ENCODE measurements around the gene KRT78.

DNA sequence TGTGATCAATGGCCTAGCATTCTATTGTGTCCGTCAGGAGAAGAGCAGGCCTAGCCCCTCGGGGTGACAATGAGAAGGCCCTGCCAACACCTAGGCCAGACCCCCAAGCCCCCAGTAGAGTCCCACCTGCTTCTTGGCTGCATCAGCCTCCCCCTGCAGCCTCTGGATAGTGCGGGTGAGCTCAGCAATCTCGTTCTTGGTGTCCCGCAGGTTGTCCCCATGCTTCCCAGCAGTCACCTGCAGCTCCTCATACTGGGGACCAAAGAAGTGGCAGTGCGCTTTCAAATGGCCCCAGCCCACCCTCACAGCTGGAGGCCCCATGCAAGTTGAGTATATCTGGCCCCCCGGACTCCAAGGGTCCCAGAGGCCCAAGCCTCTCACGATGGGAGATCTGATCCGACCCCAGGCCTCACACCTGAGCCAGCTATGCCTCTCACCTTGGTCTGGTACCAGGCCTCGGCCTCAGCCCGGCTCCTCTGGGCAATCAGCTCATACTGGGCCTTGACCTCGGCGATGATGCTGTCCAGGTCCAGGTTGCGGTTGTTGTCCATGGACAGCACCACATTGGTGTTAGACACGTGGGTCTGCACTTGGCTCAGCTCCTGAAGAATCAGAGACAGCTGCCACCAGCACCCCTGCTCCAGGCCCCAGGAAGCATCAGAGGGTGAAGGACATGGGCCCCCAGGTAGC is 24.9 kb downstream of the KRT78 start:
- TF ChIP-seq, protein P1, sequence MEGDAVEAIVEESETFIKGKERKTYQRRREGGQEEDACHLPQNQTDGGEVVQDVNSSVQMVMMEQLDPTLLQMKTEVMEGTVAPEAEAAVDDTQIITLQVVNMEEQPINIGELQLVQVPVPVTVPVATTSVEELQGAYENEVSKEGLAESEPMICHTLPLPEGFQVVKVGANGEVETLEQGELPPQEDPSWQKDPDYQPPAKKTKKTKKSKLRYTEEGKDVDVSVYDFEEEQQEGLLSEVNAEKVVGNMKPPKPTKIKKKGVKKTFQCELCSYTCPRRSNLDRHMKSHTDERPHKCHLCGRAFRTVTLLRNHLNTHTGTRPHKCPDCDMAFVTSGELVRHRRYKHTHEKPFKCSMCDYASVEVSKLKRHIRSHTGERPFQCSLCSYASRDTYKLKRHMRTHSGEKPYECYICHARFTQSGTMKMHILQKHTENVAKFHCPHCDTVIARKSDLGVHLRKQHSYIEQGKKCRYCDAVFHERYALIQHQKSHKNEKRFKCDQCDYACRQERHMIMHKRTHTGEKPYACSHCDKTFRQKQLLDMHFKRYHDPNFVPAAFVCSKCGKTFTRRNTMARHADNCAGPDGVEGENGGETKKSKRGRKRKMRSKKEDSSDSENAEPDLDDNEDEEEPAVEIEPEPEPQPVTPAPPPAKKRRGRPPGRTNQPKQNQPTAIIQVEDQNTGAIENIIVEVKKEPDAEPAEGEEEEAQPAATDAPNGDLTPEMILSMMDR (IDR thresholded peaks at IDR 0.05) = no peak
- TF ChIP-seq ZFX (IDR thresholded peaks at IDR 0.05; ENCODE audit: borderline replicate concordance) = no peak

All from 22Rv1 (cell line).